ENCODE data around the gene AK5.

DNA sequence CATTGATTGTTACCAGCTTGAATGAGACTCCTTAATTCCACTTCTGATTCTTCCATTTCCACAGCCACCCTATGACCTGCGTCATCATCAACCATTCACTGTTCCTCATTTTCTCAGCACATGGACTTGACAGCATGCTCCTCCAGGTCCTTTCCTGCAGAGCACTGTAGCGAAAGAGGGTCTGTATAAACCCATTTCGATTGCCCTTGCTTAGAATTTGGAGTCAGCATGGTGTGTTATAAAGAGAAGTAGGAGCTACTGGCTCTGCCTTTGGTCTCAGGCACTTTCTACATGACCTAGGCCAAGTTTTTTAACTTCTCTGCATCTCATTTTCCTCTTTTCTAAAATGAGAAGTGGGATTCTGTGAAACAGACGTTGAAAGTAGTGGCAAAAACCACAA is 133.8 kb downstream of the AK5 start:
- TF ChIP-seq, protein P1, sequence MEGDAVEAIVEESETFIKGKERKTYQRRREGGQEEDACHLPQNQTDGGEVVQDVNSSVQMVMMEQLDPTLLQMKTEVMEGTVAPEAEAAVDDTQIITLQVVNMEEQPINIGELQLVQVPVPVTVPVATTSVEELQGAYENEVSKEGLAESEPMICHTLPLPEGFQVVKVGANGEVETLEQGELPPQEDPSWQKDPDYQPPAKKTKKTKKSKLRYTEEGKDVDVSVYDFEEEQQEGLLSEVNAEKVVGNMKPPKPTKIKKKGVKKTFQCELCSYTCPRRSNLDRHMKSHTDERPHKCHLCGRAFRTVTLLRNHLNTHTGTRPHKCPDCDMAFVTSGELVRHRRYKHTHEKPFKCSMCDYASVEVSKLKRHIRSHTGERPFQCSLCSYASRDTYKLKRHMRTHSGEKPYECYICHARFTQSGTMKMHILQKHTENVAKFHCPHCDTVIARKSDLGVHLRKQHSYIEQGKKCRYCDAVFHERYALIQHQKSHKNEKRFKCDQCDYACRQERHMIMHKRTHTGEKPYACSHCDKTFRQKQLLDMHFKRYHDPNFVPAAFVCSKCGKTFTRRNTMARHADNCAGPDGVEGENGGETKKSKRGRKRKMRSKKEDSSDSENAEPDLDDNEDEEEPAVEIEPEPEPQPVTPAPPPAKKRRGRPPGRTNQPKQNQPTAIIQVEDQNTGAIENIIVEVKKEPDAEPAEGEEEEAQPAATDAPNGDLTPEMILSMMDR (IDR thresholded peaks at IDR 0.05) = no peak
- no peak for TF ChIP-seq POLR2A (IDR thresholded peaks at IDR 0.05)
